ENCODE results near the gene DDI1. TPM values are rescaled to one million over a fixed set of nuclear protein-coding genes. Genes with fewer than 3 reads are reported as not detected.
A peak's percentile ranks its signal among the peaks of the same experiment; 100 is the strongest.

Gene DDI1
- total and polyA plus RNA-seq, 2 of the 4 experiments (the other 2 are of a cell fraction), result not detected

DNA sequence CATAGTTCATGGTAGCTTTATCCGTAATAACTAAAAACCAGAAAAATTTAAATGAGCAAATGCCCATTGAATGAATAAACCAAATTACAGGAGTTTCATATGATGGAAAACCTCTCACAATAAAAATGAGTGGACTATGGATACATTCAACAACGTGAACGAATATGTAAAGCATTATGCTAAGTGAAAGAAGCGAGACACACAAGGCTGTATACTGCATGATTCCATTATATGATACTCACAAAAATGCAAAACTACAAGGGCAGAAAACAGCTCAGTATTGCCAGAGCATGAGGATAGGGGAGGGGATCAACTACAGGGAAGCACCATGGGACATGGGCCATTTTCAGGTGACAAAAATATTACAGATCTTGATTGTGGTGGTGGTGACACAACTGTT is 22.2 kb downstream of the DDI1 start:
- DNase-seq (no peak), ATAC-seq (ENCODE audit: low read depth) (no peak)

More for the DNA sequence above, 22.2 kb downstream of the DDI1 start:
- no peak overlapping the region for H3K4ac ChIP-seq (ENCODE audit: low read depth, low read length)
- H2AK9ac ChIP-seq (replicated peaks; ENCODE audit: low read depth, low read length, poor library complexity), result no peak overlapping the region
- H3K9ac ChIP-seq (ENCODE audit: low read depth, low read length), result no peak overlapping the region
- CTCF ChIA-PET, result no interaction called here
- no peak overlapping the region for H3K14ac ChIP-seq (replicated peaks; ENCODE audit: low read depth, low read length)
- H2BK20ac ChIP-seq (ENCODE audit: low read depth, low read length), result peak overlapping the region; percentile 42; the same call in 1 of the 2 replicates
- dilution Hi-C loops (cut with HindIII; ENCODE audit: low sequenced_read_pairs, unreplicated experiment) (no loop called here), intact Hi-C loops (cut with micrococcal nuclease) (loop anchor here (5.0 kb wide), 1 partner anchor 99 kb away; no protein-coding TSS in a partner anchor), in situ Hi-C loops (cut with MboI; ENCODE audit: low sequenced_read_pairs) (no loop called here)
- no peak overlapping the region for H3K23ac ChIP-seq (ENCODE audit: low read depth, low read length)
- H3K9me1 ChIP-seq (ENCODE audit: insufficient read depth, low read length), result no peaks in the 10 kb centered on the region
- no peak overlapping the region for H2AFZ ChIP-seq (replicated peaks; ENCODE audit: low read length, poor library complexity)
- H2BK15ac ChIP-seq (ENCODE audit: low read depth, low read length), result no peak overlapping the region
- H4K20me1 ChIP-seq (ENCODE audit: insufficient read depth, low read length), result no peaks in the 10 kb centered on the region
- no peak overlapping the region for H4K8ac ChIP-seq (ENCODE audit: low read depth in 2 of 2, low read length in 2 of 2)
- H3K56ac ChIP-seq (ENCODE audit: extremely low read depth, insufficient read depth, low read length), result no peak overlapping the region
- H3K4me2 ChIP-seq (ENCODE audit: low read depth, low read length), result no peak overlapping the region
- H4K91ac ChIP-seq (ENCODE audit: insufficient read depth, low read depth, low read length), result no peak overlapping the region
- WGBS, 2 experiments (ENCODE audit: extremely low coverage in 2 of 2, insufficient read length in 1 of 2), result no CpG with 5 or more reads among the region's 4 CpGs
- no peak overlapping the region for H2BK5ac ChIP-seq (ENCODE audit: low read depth, low read length, poor library complexity, severe bottlenecking)
- H2BK120ac ChIP-seq (ENCODE audit: low read depth, low read length), result no peak overlapping the region
- no peaks in the 10 kb centered on the region for H3K36me3 ChIP-seq (ENCODE audit: control insufficient read depth, insufficient read depth, low read length)
- no peak overlapping the region for H3K4me3 ChIP-seq (ENCODE audit: insufficient read depth, low read depth, low read length)
- no peaks in the 10 kb centered on the region for H3K27me3 ChIP-seq (ENCODE audit: control insufficient read depth, insufficient read depth, low read length)
- no peaks in the 10 kb centered on the region for H3K9me3 ChIP-seq (ENCODE audit: control insufficient read depth, insufficient read depth, low read length)
- H2AK5ac ChIP-seq (ENCODE audit: low read depth, low read length), result no peak overlapping the region
- POLR2A ChIA-PET (ENCODE audit: unreplicated experiment), result no interaction called here
- TF ChIP-seq POLR2A (IDR thresholded peaks at IDR 0.05; ENCODE audit: low read depth, low read length) (no peak), FOS (IDR thresholded peaks at IDR 0.05; ENCODE audit: low read depth, low read length) (no peak), USF2 (IDR thresholded peaks at IDR 0.05; ENCODE audit: low read depth, low read length) (no peak), BHLHE40 (IDR thresholded peaks at IDR 0.05; ENCODE audit: low read depth, low read length) (no peak)
- H3K4me1 ChIP-seq (ENCODE audit: control insufficient read depth, insufficient read depth, low read length), result peaks cover 2% of the 10 kb centered on the region; the same call in 1 of the 2 replicates
- no peak overlapping the region for H4K5ac ChIP-seq (ENCODE audit: low read depth, low read length)
- H3K27ac ChIP-seq (ENCODE audit: insufficient read depth, low read length), result no peak overlapping the region
- H3K18ac ChIP-seq (ENCODE audit: low read depth, low read length), result no peak overlapping the region
- no TSS peak for BruUV-seq (replicated peaks)
- no peaks in the 10 kb centered on the region for H3K79me1 ChIP-seq (ENCODE audit: low read depth in 1 of 2, low read length in 2 of 2)

Data from IMR-90 (cell line).